NB4 (cell line): Measurements from ENCODE around the gene OR2V1.
"Not testable (repeated sequence)": the region's sequence is repeated elsewhere in the genome, so short reads cannot be mapped to it uniquely, and the experiment has no call there.

ENCODE experiments used
- DNase-seq: peaks from one replicate; pipeline ENCODE4 v3.0.0; 2010; ENCODE audit warnings: low read depth
- H3K4me3 ChIP-seq: one replicate; pipeline ENCODE4 v1.5.1; 2011; ENCODE audit warnings: mild to moderate bottlenecking, low read depth, low read length, moderate library complexity
- MYC ChIP-seq: IDR thresholded peaks from 2 replicates; pipeline ENCODE4 v1.6.1; 2011; ENCODE audit warnings: low read depth, low read length
- POLR2A ChIP-seq: IDR thresholded peaks from 2 replicates; pipeline ENCODE4 v1.6.1; 2011; ENCODE audit warnings: mild to moderate bottlenecking; ENCODE audit not compliant: insufficient read length; ENCODE audit errors: extremely low read depth
- TF ChIP-seq, protein P1 (sequence below): IDR thresholded peaks from 2 replicates; pipeline ENCODE4 v1.6.1; 2011; ENCODE audit warnings: low read depth, low read length
- TF ChIP-seq, protein P2 (sequence below): IDR thresholded peaks from one replicate; pipeline ENCODE4 v1.5.1; 2012; ENCODE audit warnings: low read depth, low read length

OR2V1 gene, protein sequence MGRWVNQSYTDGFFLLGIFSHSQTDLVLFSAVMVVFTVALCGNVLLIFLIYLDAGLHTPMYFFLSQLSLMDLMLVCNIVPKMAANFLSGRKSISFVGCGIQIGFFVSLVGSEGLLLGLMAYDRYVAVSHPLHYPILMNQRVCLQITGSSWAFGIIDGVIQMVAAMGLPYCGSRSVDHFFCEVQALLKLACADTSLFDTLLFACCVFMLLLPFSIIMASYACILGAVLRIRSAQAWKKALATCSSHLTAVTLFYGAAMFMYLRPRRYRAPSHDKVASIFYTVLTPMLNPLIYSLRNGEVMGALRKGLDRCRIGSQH

DNA sequence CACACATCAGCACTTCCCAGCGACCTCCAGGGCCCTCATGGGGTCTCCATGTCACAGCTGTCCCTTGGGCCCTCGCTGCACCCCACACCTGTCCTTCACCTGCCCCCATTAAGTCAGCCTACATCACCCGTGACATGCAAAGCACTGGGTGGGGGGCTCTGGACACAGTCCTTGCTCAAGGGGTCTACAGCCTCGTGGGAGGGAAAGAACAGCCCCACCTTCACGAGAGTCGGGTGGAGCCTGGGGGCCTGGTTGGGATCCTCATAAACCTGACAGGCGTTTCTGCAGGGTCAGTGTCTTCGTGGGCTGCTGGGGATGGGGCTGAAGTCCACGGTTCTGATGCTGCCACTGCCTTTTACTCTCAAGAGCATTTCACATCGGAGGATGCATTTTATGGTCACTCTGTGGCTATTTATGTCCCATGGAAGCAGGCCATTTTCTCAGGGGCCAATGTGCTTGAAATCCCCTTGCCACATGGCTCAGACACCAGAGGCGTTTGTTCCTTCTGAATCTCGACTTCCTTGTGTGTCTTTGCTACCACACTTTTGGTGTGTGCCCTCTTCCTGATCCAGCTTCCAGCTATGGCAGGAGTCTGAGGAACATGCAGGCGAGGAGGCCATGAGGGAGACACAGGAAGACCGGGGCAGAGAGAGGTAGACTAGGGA, at the start of gene OR2V1:
Gene OR2V1, minus strand, starts transcription at position 338 of the 665 bp plus-strand sequence. CDS start 5,865 bp downstream, outside the sequence.
- H3K4me3 ChIP-seq = no peak within 1 kb of the TSS
- TF ChIP-seq MYC = no peak
- TF ChIP-seq, protein P1, sequence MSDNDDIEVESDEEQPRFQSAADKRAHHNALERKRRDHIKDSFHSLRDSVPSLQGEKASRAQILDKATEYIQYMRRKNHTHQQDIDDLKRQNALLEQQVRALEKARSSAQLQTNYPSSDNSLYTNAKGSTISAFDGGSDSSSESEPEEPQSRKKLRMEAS = no peak
- TF ChIP-seq, protein P2, sequence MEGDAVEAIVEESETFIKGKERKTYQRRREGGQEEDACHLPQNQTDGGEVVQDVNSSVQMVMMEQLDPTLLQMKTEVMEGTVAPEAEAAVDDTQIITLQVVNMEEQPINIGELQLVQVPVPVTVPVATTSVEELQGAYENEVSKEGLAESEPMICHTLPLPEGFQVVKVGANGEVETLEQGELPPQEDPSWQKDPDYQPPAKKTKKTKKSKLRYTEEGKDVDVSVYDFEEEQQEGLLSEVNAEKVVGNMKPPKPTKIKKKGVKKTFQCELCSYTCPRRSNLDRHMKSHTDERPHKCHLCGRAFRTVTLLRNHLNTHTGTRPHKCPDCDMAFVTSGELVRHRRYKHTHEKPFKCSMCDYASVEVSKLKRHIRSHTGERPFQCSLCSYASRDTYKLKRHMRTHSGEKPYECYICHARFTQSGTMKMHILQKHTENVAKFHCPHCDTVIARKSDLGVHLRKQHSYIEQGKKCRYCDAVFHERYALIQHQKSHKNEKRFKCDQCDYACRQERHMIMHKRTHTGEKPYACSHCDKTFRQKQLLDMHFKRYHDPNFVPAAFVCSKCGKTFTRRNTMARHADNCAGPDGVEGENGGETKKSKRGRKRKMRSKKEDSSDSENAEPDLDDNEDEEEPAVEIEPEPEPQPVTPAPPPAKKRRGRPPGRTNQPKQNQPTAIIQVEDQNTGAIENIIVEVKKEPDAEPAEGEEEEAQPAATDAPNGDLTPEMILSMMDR = no peak
- no peak for TF ChIP-seq POLR2A
- DNase-seq = no peak

DNA sequence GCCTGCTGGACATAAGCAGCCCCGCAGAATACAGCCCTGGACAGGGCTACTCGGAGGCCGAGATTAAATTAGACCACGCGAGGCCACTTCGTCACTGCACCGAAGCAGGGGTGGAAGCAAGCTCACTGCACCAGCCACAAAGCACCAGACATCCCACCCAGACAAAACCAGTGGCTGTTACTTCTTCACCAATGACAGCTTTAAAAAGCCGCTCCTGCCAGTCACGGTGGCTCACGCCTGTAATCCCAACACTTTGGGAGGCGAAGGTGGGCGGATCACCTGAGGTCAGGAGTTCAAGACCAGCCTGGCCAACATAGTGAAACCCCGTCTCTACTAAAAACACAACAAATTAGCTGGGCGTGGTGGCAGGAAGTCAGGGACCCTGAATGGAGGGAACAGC, 46.6 kb upstream of the OR2V1 start:
- not testable (repeated sequence) for H3K4me3 ChIP-seq, DNase-seq

DNA sequence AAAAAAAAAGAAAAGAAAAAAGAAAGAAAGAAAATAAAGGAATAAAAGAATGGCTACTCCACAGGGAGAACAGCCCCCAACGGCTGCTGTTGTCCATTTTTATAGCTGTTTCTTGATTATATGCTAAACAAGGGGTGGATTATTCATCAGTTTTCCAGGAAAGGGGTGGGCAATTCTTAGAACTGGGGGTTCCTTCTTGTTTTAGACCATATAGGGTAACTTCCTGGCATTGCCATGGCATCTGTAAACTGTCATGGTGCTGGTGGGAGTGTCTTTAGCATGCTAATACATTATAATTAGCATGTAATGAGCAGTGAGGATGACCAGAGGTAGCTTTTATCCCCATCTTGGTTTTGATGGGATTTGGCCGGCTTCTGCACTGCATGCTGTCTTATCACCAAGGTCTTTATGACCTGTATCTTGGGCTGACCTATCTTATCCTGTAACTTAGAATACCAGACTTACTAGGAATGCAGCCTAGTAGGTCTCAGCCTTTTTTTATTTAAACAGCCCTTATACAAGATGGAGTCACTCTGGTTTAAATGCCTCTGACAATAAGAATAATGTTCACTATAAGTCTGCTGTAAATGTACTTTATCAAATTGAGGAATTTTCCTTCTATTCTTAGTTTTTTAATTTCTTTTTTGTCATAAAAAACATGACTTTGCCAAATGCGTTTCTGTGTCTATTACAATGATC, 45.4 kb upstream of the OR2V1 start:
- H3K4me3 ChIP-seq = no peak overlapping the region
- TF ChIP-seq, protein P2 = no peak
- TF ChIP-seq POLR2A = no peak
- TF ChIP-seq, protein P1 = no peak
- TF ChIP-seq MYC = no peak
- no peak for DNase-seq

DNA sequence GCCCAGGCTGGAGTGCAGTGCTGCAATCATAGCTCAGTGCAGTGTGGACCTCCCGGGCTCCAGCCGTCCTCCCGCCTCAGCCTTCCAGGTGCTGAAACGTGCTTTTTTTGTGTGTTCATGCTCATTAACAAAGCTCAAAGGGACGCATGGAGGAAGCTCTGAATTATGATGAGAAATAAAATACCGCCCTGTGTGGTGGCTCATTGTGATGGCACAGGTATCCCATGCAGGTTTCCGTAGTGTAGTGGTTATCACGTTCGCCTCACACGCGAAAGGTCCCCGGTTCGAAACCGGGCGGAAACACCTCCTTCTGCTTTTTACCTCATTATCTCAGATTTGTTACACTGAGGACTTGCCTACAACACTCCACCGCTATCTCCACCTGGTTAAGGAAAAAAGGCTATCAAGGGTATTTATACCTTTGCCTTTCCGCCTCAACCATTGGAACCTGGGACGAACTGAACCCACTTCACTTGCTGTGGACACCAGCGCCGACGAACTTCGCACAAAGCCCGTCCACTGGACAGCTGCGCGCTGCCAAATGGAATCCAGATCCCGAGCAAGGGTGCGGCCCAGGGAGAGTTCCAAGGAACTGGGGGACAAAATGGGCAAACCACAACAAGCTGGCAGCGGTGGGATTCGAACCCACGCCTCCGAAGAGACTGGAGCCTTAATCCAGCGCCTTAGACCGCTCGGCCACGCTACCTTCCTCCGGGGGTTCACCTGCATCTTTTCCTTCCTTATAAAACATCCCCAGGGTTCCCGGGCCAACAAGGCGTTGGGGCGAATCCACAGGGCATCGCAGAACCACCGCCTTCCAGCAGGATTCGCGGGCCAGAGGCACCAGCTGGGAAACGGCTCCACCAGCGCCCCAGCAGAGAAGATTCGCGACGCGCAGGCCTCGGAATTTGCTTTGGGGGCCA, 42.7 kb upstream of the OR2V1 start:
- DNase-seq = peak; percentile 72
- TF ChIP-seq POLR2A (no peak), MYC (no peak; the same call in 1 of the 2 replicates)
- H3K4me3 ChIP-seq = peak overlapping the region; percentile 55

DNA sequence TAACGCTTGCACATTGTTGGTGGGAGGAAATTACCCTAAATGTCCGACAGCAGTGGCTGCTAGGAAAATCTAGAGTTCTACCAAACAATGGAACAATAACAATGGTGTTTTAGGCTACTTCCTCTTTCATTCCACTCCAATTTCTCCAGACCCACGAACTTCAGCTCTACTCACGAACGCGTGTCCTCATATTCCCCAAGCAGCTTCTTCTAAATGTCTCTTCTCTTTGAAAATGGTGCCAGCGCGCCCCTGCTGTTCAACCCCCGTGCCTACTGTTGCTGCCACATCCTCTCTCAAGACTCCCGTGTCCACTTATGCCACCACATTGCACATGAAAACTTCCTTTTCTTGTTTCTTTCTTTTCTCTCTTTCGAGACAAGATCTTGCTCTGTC, 42.1 kb upstream of the OR2V1 start:
- peak; percentile 70 for DNase-seq
- peak overlapping the region; percentile 55 for H3K4me3 ChIP-seq

DNA sequence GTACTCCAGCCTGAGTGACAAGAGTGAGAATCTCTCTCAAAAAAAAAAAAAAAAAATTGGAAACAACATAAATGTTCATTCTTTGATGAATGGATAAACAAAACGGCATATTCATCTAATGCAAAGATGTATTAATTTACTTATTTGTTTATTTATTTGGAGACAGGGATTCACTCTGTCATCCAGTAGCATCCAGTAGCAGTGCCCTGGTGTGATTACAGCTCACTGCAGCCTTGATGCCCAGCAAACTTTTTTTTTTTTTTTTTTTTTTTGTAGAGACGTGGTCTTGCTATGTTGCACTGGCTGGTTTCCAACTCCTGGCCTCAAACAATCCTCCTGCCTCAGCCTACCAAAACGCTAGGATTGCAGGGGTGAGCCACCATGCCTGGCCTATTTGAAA, 40.8 kb upstream of the OR2V1 start:
- no peak overlapping the region for H3K4me3 ChIP-seq
- DNase-seq = no peak
- TF ChIP-seq, protein P2 = no peak
- TF ChIP-seq MYC = no peak
- no peak for TF ChIP-seq POLR2A
- TF ChIP-seq, protein P1 = no peak

More for the DNA sequence above, 42.1 kb upstream of the OR2V1 start:
- TF ChIP-seq, protein P2 = peak; percentile 19
- TF ChIP-seq POLR2A = no peak
- TF ChIP-seq, protein P1 = no peak
- TF ChIP-seq MYC = no peak
